Cardiac fibroblast (primary cell): Measurements from ENCODE around the gene CDK11A.

Experiments used
- DNase-seq, 2 donors: peaks; one replicate each; pipeline versions ENCODE4 v3.0.0 to v3.0.0-alpha.2; 2010; ENCODE audit warnings: low read depth in 2 of 2
- H3K4me3 ChIP-seq, 2 donors: replicated peaks in 1 of 2; 1 replicate in 1 of 2; 2 replicates in 1 of 2; pipeline ENCODE4 v1.5.1; 2011; ENCODE audit warnings: low read depth in 2 of 2, low read length in 2 of 2, mild to moderate bottlenecking in 2 of 2, moderate library complexity in 1 of 2
- TF ChIP-seq, protein P1 (sequence below): IDR thresholded peaks from one replicate; pipeline ENCODE4 v1.5.1; 2011; ENCODE audit warnings: low read depth, mild to moderate bottlenecking, low read length, inconsistent platforms

Gene CDK11A

DNA sequence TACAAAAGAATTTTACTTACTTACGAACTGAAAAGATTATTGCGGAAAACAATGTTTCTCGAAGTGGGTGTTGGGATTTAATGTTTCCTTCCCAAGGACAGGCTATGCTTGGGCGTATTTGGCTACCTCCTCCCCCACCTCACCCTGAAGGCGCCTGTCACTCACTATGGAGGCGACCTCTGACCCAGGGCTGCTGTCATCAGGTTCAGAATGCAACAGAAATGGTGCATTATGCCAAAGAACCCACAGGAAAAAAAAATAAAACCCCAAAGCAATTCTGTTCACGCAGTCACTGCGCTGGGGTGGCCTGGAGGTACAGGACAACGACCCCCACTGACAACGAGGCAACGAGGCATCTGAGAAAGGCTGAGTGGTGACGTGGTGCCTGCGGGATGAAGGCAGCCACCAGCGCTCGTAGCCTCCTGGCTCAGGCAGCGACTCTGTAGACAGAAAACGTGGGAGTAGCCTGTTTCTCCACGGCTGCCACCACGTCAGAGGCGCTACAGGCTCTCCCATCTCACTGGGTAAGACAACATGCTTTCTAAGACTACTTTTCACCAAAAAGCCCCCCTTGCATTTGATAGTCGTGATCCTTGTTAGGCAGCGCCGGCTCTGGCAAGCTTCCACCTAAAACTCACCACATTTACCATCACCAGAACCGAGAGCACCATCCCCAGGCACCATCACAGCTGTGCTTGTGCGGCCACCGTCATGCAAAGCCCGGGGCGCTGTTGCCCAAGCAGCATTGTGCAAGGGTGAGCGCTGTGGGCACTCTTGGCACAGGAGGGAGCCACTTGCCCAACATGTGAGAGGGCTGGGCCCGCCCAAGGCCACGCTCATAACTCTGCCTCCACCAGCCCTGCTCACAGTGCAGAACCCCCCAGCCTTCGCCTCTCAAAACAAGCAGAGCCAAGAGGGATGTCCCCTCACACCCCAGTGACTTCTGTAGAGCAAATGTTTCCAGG is 39.8 kb upstream of the CDK11A start:
- no peak overlapping the region for H3K4me3 ChIP-seq
- peak in 1 of 2 donors; percentile 56 for DNase-seq
- TF ChIP-seq, protein P1, sequence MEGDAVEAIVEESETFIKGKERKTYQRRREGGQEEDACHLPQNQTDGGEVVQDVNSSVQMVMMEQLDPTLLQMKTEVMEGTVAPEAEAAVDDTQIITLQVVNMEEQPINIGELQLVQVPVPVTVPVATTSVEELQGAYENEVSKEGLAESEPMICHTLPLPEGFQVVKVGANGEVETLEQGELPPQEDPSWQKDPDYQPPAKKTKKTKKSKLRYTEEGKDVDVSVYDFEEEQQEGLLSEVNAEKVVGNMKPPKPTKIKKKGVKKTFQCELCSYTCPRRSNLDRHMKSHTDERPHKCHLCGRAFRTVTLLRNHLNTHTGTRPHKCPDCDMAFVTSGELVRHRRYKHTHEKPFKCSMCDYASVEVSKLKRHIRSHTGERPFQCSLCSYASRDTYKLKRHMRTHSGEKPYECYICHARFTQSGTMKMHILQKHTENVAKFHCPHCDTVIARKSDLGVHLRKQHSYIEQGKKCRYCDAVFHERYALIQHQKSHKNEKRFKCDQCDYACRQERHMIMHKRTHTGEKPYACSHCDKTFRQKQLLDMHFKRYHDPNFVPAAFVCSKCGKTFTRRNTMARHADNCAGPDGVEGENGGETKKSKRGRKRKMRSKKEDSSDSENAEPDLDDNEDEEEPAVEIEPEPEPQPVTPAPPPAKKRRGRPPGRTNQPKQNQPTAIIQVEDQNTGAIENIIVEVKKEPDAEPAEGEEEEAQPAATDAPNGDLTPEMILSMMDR = no peak

DNA sequence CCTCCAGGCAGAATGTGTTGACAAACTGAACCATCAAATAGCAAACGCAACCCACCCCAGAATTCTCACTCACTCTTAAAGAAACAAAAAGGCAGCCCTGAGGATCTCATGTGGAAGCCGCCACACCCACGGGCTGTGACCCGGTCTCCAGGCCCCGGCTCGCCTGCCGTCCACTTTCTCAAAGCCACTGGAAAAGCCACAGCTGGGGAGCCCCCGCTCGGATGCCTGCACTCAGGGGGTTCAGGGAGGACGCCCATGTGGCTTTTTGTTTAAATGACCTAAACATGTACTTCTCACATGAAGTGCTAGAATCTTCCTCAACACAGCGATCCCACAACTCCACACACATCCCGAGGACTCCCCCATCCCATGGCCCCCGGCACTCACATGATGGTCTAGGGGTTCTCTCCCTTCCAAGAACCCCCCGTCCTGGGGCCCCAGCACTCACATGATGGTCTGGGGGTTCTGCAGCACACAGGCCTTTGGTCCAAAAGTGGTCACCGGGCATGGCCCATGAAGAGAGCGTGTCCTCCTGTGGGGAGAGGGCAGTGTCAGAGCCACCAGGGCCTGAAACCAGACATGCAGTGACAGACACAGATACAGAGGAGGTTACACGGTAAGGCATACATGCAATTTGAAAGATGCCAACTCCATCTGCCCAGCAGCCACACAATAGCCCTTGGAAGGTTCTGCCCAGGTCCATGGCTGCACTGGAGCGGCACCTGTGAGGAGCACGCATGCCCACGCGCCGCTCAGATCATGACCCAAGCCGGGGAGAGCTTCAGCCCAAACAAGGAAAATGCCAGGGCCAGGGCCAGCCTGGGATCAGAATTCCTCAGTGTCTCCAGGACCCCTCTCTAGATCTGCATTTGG is 37.6 kb upstream of the CDK11A start:
- H3K4me3 ChIP-seq = no peak overlapping the region
- no peak for DNase-seq
- TF ChIP-seq, protein P1 = no peak

DNA sequence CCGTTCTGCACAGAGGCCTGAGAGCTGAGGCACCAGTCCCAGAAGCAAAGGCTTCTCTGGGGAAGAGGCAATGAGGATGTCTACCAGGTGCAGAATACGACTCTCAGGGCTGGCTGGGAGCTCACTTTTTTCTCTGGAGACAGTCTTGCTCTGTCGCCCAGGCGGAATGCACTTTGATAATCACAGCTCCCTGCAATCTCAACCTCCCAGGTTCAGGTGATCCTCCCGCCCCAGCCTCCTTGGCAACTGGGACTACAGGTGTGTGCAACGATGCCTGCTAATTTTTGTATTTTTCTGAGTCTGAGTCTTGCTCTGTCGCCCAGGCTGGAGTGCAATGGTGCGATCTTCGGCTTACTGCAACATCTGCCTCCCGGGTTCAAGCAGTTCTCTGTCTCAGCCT is 36.6 kb upstream of the CDK11A start:
- DNase-seq = no peak
- H3K4me3 ChIP-seq = no peak overlapping the region
- TF ChIP-seq, protein P1 = no peak

DNA sequence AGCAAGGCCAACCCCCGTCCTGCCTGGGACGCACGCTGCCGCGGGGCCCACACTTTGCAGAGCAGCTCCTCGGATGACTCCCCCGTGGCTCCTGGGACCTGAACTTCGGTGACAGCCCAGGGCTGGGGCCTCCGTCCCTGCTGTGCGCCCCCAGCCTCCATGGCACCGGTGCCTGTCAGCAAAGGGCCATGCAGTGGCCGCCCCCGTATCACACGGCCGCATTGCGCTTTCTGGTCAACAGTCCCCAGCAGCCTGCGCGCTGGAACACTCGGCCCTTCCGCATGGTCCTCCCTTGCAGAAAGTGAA is 36.1 kb upstream of the CDK11A start:
- TF ChIP-seq, protein P1 = no peak
- H3K4me3 ChIP-seq = no peak overlapping the region
- DNase-seq = no peak

DNA sequence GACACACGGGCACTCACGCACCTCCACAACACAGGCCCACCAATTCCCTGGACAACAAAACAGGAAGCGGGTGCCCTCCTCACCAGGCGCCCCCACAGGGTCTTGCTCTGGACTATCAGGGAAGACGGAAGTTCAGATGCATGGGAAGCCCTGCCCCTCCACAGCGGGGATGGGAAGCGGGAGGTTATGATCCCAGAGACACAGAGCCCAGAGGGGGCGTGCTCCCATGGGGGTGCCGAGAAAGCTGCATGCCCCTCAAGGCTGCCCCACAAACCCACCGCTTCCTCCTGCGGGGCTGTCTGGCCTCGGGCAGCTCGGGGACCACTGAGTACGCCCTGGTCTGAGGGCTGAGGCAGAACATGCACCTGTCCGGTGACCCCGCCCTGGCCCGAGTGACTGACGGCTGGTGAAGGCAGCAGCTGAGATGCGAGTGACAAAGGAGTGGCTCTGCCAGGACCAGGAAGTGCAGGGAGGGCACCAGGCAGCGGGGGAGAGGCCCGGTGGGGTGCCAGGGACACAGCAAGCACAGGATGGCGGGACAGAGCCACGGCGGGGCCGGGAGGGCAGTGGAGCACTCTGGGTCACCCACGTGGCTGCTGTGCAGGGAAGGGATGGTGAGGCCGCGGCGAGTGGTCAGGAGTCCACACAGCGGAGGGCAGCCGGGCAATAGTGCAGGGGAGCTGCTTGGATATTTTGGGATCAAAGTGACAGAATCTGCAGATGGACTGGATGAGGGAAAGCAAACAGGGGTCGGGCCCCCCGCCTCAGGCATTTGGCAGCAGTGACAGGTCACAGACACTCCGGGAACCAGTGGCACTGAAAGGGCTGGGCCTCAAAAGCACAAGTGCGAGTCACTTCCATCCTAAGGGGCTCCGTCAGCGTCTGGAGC is 35.5 kb upstream of the CDK11A start:
- TF ChIP-seq, protein P1 = no peak
- H3K4me3 ChIP-seq = no peak overlapping the region
- no peak for DNase-seq
